ENCODE data around the gene CADM4.

GRCh38 chr19:43598445-43599240, 41.0 kb downstream of the CADM4 start:
- TF ChIP-seq, protein P1, sequence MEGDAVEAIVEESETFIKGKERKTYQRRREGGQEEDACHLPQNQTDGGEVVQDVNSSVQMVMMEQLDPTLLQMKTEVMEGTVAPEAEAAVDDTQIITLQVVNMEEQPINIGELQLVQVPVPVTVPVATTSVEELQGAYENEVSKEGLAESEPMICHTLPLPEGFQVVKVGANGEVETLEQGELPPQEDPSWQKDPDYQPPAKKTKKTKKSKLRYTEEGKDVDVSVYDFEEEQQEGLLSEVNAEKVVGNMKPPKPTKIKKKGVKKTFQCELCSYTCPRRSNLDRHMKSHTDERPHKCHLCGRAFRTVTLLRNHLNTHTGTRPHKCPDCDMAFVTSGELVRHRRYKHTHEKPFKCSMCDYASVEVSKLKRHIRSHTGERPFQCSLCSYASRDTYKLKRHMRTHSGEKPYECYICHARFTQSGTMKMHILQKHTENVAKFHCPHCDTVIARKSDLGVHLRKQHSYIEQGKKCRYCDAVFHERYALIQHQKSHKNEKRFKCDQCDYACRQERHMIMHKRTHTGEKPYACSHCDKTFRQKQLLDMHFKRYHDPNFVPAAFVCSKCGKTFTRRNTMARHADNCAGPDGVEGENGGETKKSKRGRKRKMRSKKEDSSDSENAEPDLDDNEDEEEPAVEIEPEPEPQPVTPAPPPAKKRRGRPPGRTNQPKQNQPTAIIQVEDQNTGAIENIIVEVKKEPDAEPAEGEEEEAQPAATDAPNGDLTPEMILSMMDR (optimal IDR thresholded peaks at IDR 0.05 in 1 of 3, IDR thresholded peaks at IDR 0.05 in 1 of 3, conservative IDR thresholded peaks at IDR 0.05 in 1 of 3; ENCODE audit: extremely low read depth in 1 of 3, insufficient read depth in 2 of 3, low read length in 3 of 3), result no peak
- TF ChIP-seq EZH2 (IDR thresholded peaks at IDR 0.05; ENCODE audit: low read length), result no peak

All from keratinocyte (primary cell).